ENCODE measurements around the gene CHMP2A.
"Not testable (repeated sequence)": the region's sequence is repeated elsewhere in the genome, so short reads cannot be mapped to it uniquely, and the experiment has no call there.

Gene CHMP2A

GRCh38 chr19:58513694-58514563 lies 41.0 kb downstream of the CHMP2A start:
- Mint-ChIP-seq H3K4me1 (peaks cover 50% of the 10 kb centered on the region), H3K27ac (peak overlapping the region; percentile 75), H3K27me3 (ENCODE audit: low read depth, poor library complexity) (peaks cover 3% of the 10 kb centered on the region), H3K4me3 (peak overlapping the region; percentile 83), H3K36me3 (ENCODE audit: low read depth) (peaks cover 13% of the 10 kb centered on the region), H3K9me3 (peaks cover 3% of the 10 kb centered on the region)
- peak; percentile 97 for DNase-seq
- TF ChIP-seq CTCF (IDR thresholded peaks at IDR 0.05), result peak; percentile 93

GRCh38 chr19:58513213-58513693 lies 41.7 kb downstream of the CHMP2A start:
- Mint-ChIP-seq H3K4me3 (no peak overlapping the region), H3K36me3 (ENCODE audit: low read depth) (peaks cover 13% of the 10 kb centered on the region), H3K9me3 (peaks cover 3% of the 10 kb centered on the region), H3K27ac (no peak overlapping the region), H3K4me1 (peaks cover 43% of the 10 kb centered on the region), H3K27me3 (ENCODE audit: low read depth, poor library complexity) (peaks cover 6% of the 10 kb centered on the region)
- no peak for DNase-seq
- TF ChIP-seq CTCF (IDR thresholded peaks at IDR 0.05), result no peak

- peaks cover 14% of the 10 kb centered on the region for H3K9me3 Mint-ChIP-seq
- no peak within 1 kb of the TSS for H3K27ac Mint-ChIP-seq
These were observed 43.3 kb downstream of the CHMP2A start, which contains the start of gene SLC27A5 for GRCh38 chr19:58511353-58512208. Gene SLC27A5, minus strand, starts transcription at chr19:58511992. Its CDS starts 37 bp downstream, at chr19:58511955.

GRCh38 chr19:58510084-58510862 lies 44.6 kb downstream of the CHMP2A start:
- Mint-ChIP-seq H3K9me3 (peaks cover 18% of the 10 kb centered on the region), H3K27me3 (ENCODE audit: low read depth, poor library complexity) (peaks cover 6% of the 10 kb centered on the region), H3K27ac (peak overlapping the region; percentile 58), H3K4me3 (no peak overlapping the region), H3K36me3 (ENCODE audit: low read depth) (peaks cover 22% of the 10 kb centered on the region), H3K4me1 (peaks cover 24% of the 10 kb centered on the region)
- DNase-seq, result no peak
- no peak for TF ChIP-seq CTCF (IDR thresholded peaks at IDR 0.05)

More at GRCh38 chr19:58511353-58512208, 43.3 kb downstream of the CHMP2A start, which contains the start of gene SLC27A5:
- Mint-ChIP-seq H3K36me3 (ENCODE audit: low read depth) (peaks cover 24% of the 10 kb centered on the region), H3K4me1 (peaks cover 35% of the 10 kb centered on the region), H3K4me3 (no peak within 1 kb of the TSS), H3K27me3 (ENCODE audit: low read depth, poor library complexity) (peaks cover 6% of the 10 kb centered on the region)
- no peak for TF ChIP-seq CTCF (IDR thresholded peaks at IDR 0.05)
- DNase-seq, result no peak

- TF ChIP-seq CTCF (IDR thresholded peaks at IDR 0.05), result no peak
- Mint-ChIP-seq H3K27me3 (ENCODE audit: low read depth, poor library complexity) (peaks cover 6% of the 10 kb centered on the region), H3K4me1 (peaks cover 19% of the 10 kb centered on the region), H3K27ac (peak overlapping the region; percentile 58), H3K9me3 (peaks cover 18% of the 10 kb centered on the region), H3K36me3 (ENCODE audit: low read depth) (peaks cover 22% of the 10 kb centered on the region), H3K4me3 (no peak overlapping the region)
- no peak for DNase-seq
These were observed 45.2 kb downstream of the CHMP2A start for GRCh38 chr19:58509731-58510083.

- Mint-ChIP-seq H3K36me3 (ENCODE audit: low read depth) (peaks cover 22% of the 10 kb centered on the region), H3K4me1 (peaks cover 11% of the 10 kb centered on the region), H3K27me3 (ENCODE audit: low read depth, poor library complexity) (peaks cover 11% of the 10 kb centered on the region), H3K9me3 (peaks cover 25% of the 10 kb centered on the region)
- H3K27ac Mint-ChIP-seq, H3K4me3 Mint-ChIP-seq, DNase-seq: not testable (repeated sequence)
These were observed 47.2 kb downstream of the CHMP2A start for GRCh38 chr19:58507602-58508223.
